H1 (cell line): Measurements from ENCODE around the gene CHRNA1. TPM values are rescaled to one million over a fixed set of nuclear protein-coding genes. Genes with fewer than 3 reads are reported as not detected.

Source experiments
- CTCF ChIA-PET: fragments of 300-600 bp; sonication (Branson Sonifier 250); formaldehyde crosslinking; loops from one replicate; lab custom pipeline; 2021; ENCODE audit not compliant: partially characterized antibody; lab: Charles Lee
- POLR2A ChIA-PET: fragments of 300-600 bp; sonication (Branson Sonifier 250); formaldehyde crosslinking; loops from one replicate; lab custom pipeline; 2021; ENCODE audit warnings: inconsistent platforms; ENCODE audit not compliant: partially characterized antibody; lab: Charles Lee
- DNase-seq, 2 experiments: peaks; one replicate each; pipeline versions ENCODE4 v3.0.0 to v3.0.0-alpha.2; 2010 to 2022; ENCODE audit warnings: low spot score in 2 of 2, low read depth in 1 of 2, mixed read lengths in 1 of 2
- FAIRE-seq: peaks from 2 replicates; lab custom pipeline; 2011; peaks lifted over from hg19 to GRCh38; lab: Jason Lieb, UNC
- H2AFZ ChIP-seq: 2 replicates; pipeline ENCODE4 v1.8.1; 2012; ENCODE audit warnings: low read length, inconsistent platforms
- H2AK5ac ChIP-seq: 2 replicates; pipeline ENCODE4 v1.6.1; 2013; ENCODE audit warnings: low read depth, low read length
- H2BK120ac ChIP-seq: replicated peaks from 2 replicates; pipeline ENCODE3; 2013; ENCODE audit warnings: low read depth, low read length, inconsistent platforms
- H2BK12ac ChIP-seq: 2 replicates; pipeline ENCODE4 v1.6.1; 2013; ENCODE audit warnings: low read depth, low read length
- H2BK15ac ChIP-seq: 2 replicates; pipeline ENCODE4 v1.6.1; 2013; ENCODE audit warnings: low read length
- H2BK20ac ChIP-seq: 2 replicates; pipeline ENCODE4 v1.6.1; 2013; ENCODE audit warnings: low read length
- H2BK5ac ChIP-seq: 2 replicates; pipeline ENCODE4 v1.6.1; 2013; ENCODE audit warnings: low read depth, low read length
- H3K14ac ChIP-seq: 2 replicates; pipeline ENCODE4 v1.6.1; 2013; ENCODE audit warnings: inconsistent platforms; ENCODE audit not compliant: insufficient read length
- H3K18ac ChIP-seq: 2 replicates; pipeline ENCODE4 v1.6.1; 2013; ENCODE audit warnings: low read length; ENCODE audit errors: extremely low read depth
- H3K23ac ChIP-seq: 2 replicates; pipeline ENCODE4 v1.6.1; 2013; ENCODE audit warnings: inconsistent platforms; ENCODE audit not compliant: insufficient read length
- H3K23me2 ChIP-seq: 2 replicates; pipeline ENCODE4 v1.6.1; 2013; ENCODE audit warnings: low read depth, low read length
- H3K27ac ChIP-seq: 2 replicates; pipeline ENCODE4 v1.6.1; 2011; ENCODE audit warnings: low read depth, low read length, inconsistent platforms
- H3K27me3 ChIP-seq, 4 experiments: replicated peaks in 1 of 4; 1 replicate in 1 of 4; 2 replicates in 3 of 4; pipeline versions ENCODE4 v1.6.1 to v1.8.1; 2011 to 2013; ENCODE audit warnings: low read length in 3 of 4, mild to moderate bottlenecking in 3 of 4, inconsistent platforms in 2 of 4, mixed read lengths in 2 of 4, moderate library complexity in 1 of 4; ENCODE audit not compliant: control insufficient read depth in 3 of 4, insufficient read depth in 3 of 4; ENCODE audit errors: extremely low read depth in 1 of 4
- H3K36me3 ChIP-seq, 4 experiments: 2 replicates each; pipeline versions ENCODE4 v1.6.1 to v1.8.1; 2011 to 2013; ENCODE audit warnings: mild to moderate bottlenecking in 4 of 4, low read length in 3 of 4, moderate library complexity in 2 of 4, control low read depth in 1 of 4, inconsistent platforms in 1 of 4; ENCODE audit not compliant: insufficient read depth in 4 of 4, control insufficient read depth in 2 of 4
- H3K4ac ChIP-seq: replicated peaks from 2 replicates; pipeline ENCODE3; 2013; ENCODE audit warnings: low read length, low read depth, mixed read lengths, inconsistent platforms; ENCODE audit not compliant: insufficient read length
- H3K4me1 ChIP-seq, 4 experiments: replicated peaks in 1 of 4; 1 replicate in 1 of 4; 2 replicates in 3 of 4; pipeline versions ENCODE4 v1.6.1 to v1.8.1; 2011 to 2013; ENCODE audit warnings: low read length in 3 of 4, inconsistent platforms in 2 of 4, mixed read lengths in 1 of 4; ENCODE audit not compliant: insufficient read depth in 4 of 4, control insufficient read depth in 3 of 4
- H3K4me2 ChIP-seq, 2 experiments: 2 replicates each; pipeline versions ENCODE4 v1.6.1 to v1.8.1; 2011 to 2013; ENCODE audit warnings: low read depth in 2 of 2, low read length in 2 of 2, control low read depth in 1 of 2, inconsistent platforms in 1 of 2, mild to moderate bottlenecking in 1 of 2; ENCODE audit not compliant: insufficient read depth in 1 of 2
- H3K4me3 ChIP-seq, 4 experiments: fragments of 200-600, 300-600 bp in 1 of 4; sonication (generic), shearing (Covaris generic), sonication (Bioruptor Twin) in 1 of 4; 2 replicates each; pipeline versions ENCODE4 v1.5.1 to v1.8.1; 2011 to 2016; ENCODE audit warnings: low read length in 4 of 4, low read depth in 3 of 4, control low read depth in 2 of 4, inconsistent platforms in 2 of 4, mild to moderate bottlenecking in 2 of 4, mixed read lengths in 1 of 4, moderate library complexity in 1 of 4; ENCODE audit not compliant: insufficient read depth in 2 of 4; ENCODE audit errors: extremely low read depth in 1 of 4
- H3K56ac ChIP-seq: replicated peaks from 2 replicates; pipeline ENCODE3; 2013; ENCODE audit warnings: low read depth, mild to moderate bottlenecking, mixed read lengths, low read length, inconsistent platforms; ENCODE audit not compliant: insufficient read length
- H3K79me1 ChIP-seq: 2 replicates; pipeline ENCODE4 v1.6.1; 2013; ENCODE audit warnings: low read depth, low read length, control low read depth
- H3K79me2 ChIP-seq, 2 experiments: 2 replicates each; pipeline versions ENCODE4 v1.6.1 to v1.8.1; 2012 to 2013; ENCODE audit warnings: low read length in 2 of 2, mild to moderate bottlenecking in 2 of 2, inconsistent platforms in 1 of 2; ENCODE audit not compliant: insufficient read depth in 2 of 2, control insufficient read depth in 1 of 2
- H3K9ac ChIP-seq, 4 experiments: replicated peaks in 1 of 4; 1 replicate in 1 of 4; 2 replicates in 3 of 4; pipeline versions ENCODE4 v1.6.1 to v1.8.1; 2011 to 2013; ENCODE audit warnings: low read depth in 3 of 4, low read length in 3 of 4, control low read depth in 2 of 4, mild to moderate bottlenecking in 2 of 4, moderate library complexity in 2 of 4, inconsistent platforms in 1 of 4; ENCODE audit errors: extremely low read depth in 1 of 4
- H3K9me3 ChIP-seq, 2 experiments: 2 replicates each; pipeline versions ENCODE4 v1.6.1 to v1.8.1; 2012 to 2013; ENCODE audit warnings: mild to moderate bottlenecking in 2 of 2, moderate library complexity in 2 of 2, control low read depth in 1 of 2, inconsistent platforms in 1 of 2, low read depth in 1 of 2, low read length in 1 of 2, mixed read lengths in 1 of 2; ENCODE audit not compliant: insufficient read depth in 2 of 2
- H4K20me1 ChIP-seq, 2 experiments: replicated peaks in 1 of 2; 2 replicates each; pipeline versions ENCODE3 to v1.8.1; 2011 to 2013; ENCODE audit warnings: inconsistent platforms in 2 of 2, low read length in 2 of 2, mild to moderate bottlenecking in 1 of 2; ENCODE audit not compliant: insufficient read depth in 2 of 2, control insufficient read depth in 1 of 2
- H4K5ac ChIP-seq: 2 replicates; pipeline ENCODE4 v1.6.1; 2013; ENCODE audit warnings: low read length, low read depth, mixed read lengths, inconsistent platforms; ENCODE audit not compliant: insufficient read length
- H4K8ac ChIP-seq: 2 replicates; pipeline ENCODE4 v1.8.0; 2013; ENCODE audit warnings: mild to moderate bottlenecking, moderate library complexity, low read length, inconsistent platforms; ENCODE audit not compliant: insufficient read depth; ENCODE audit errors: extremely low read depth
- H4K91ac ChIP-seq: replicated peaks from 2 replicates; pipeline ENCODE3; 2013; ENCODE audit warnings: low read length, mixed read lengths, inconsistent platforms; ENCODE audit not compliant: insufficient read length
- ASH2L ChIP-seq: fragments of 200-600, 300-600 bp; sonication (generic); IDR thresholded peaks from one replicate; pipeline ENCODE4 v1.7.1; 2017; ENCODE audit warnings: low read length
- BRCA1 ChIP-seq: IDR thresholded peaks from 2 replicates; pipeline ENCODE4 v1.6.1; 2012; ENCODE audit warnings: low read depth, low read length, improper control_type of control experiment
- FOSL1 ChIP-seq: IDR thresholded peaks from 2 replicates; pipeline ENCODE4 v1.6.1; 2011; ENCODE audit warnings: mild to moderate bottlenecking, low read depth, low read length, moderate library complexity; ENCODE audit not compliant: insufficient read depth
- HDAC6 ChIP-seq: IDR thresholded peaks from one replicate; pipeline ENCODE4 v1.7.1; 2012; ENCODE audit warnings: low read depth, mild to moderate bottlenecking, inconsistent platforms, low read length, moderate library complexity
- KDM5A ChIP-seq: fragments of 200-600 bp; IDR thresholded peaks from 2 replicates; pipeline ENCODE4 v1.7.1; 2012; ENCODE audit warnings: mild to moderate bottlenecking, low read length, inconsistent platforms, mixed read lengths
- POLR2A ChIP-seq, 2 experiments: IDR thresholded peaks; 1 replicate in 1 of 2; 2 replicates in 1 of 2; pipeline ENCODE4 v1.6.1; 2011; ENCODE audit warnings: low read depth in 2 of 2, low read length in 2 of 2, mild to moderate bottlenecking in 2 of 2; ENCODE audit errors: control extremely low read depth in 1 of 2
- RBBP5 ChIP-seq: IDR thresholded peaks from 2 replicates; pipeline ENCODE4 v1.7.1; 2012; ENCODE audit warnings: low read depth, mild to moderate bottlenecking, inconsistent platforms, low read length, moderate library complexity, borderline replicate concordance
- RFX5 ChIP-seq: IDR thresholded peaks from 2 replicates; pipeline ENCODE4 v1.6.1; 2011; ENCODE audit warnings: low read depth, low read length, improper control_type of control experiment, borderline replicate concordance
- RXRA ChIP-seq: IDR thresholded peaks from 2 replicates; pipeline ENCODE4 v1.6.1; 2011; ENCODE audit warnings: low read depth, mild to moderate bottlenecking, low read length, moderate library complexity; ENCODE audit not compliant: insufficient read depth
- SIN3A ChIP-seq, 2 experiments: IDR thresholded peaks in 1 of 2; conservative IDR thresholded peaks in 1 of 2; 2 replicates each; pipeline ENCODE4 v1.6.1; 2011 to 2012; ENCODE audit warnings: low read length in 2 of 2, improper control_type of control experiment in 1 of 2, low read depth in 1 of 2, mild to moderate bottlenecking in 1 of 2
- SIX5 ChIP-seq: IDR thresholded peaks from 2 replicates; pipeline ENCODE4 v1.6.1; 2011; ENCODE audit warnings: mild to moderate bottlenecking, low read depth, low read length
- TCF12 ChIP-seq: IDR thresholded peaks from 2 replicates; pipeline ENCODE4 v1.6.1; 2011; ENCODE audit warnings: low read depth, mild to moderate bottlenecking, low read length
- TEAD4 ChIP-seq: IDR thresholded peaks from 2 replicates; pipeline ENCODE4 v1.6.1; 2012; ENCODE audit warnings: low read depth, low read length, inconsistent platforms, mixed read lengths
- WGBS, 2 experiments: shearing (Covaris generic) in 1 of 2; methylation state at CpG; one replicate each; pipeline versions ENCODE4 v1.1.6 to v1.1.7; 2013 to 2015; ENCODE audit warnings: low lambda C conversion rate in 2 of 2, mixed read lengths in 2 of 2, inconsistent platforms in 1 of 2, low coverage in 1 of 2, missing lambda C conversion rate in 1 of 2; ENCODE audit not compliant: insufficient replicate concordance in 2 of 2, insufficient coverage in 1 of 2, insufficient read length in 1 of 2; ENCODE audit errors: extremely low coverage in 1 of 2, missing lambda C conversion rate in 1 of 2; 5-methylcytosine and 5-hydroxymethylcytosine counted together
- polyA plus RNA-seq, 7 experiments: library from polyadenylated mRNA; depleted of rRNA in 3 of 7; stranded (reverse) in 5 of 7; unstranded in 2 of 7; fragments of >200 nt in 5 of 7; fragments of 200-250 nt in 2 of 7; gene quantifications; 1 replicate in 5 of 7; 2 replicates in 1 of 7; 4 replicates in 1 of 7; pipeline versions ENCODE4 v1.2.1 to v1.2.3, GENCODE V29; 2011 to 2013; ENCODE audit warnings: missing spikeins in 2 of 7, mixed read lengths in 2 of 7
- total RNA-seq: library from RNA; stranded (reverse); fragmentation: NEBNext Ultra II Directional; extraction: Animal tissue kit (Norgen Biotek cat#: 25700); gene quantifications from 2 replicates; pipeline ENCODE4 v1.2.1, GENCODE V29; 2021

The CHRNA1 gene
- total and polyA plus RNA-seq, 2 of the 8 experiments (the other 6 are each of a cell fraction or from before 2014, with no cell fraction given): 0.11 to 0.15 TPM

DNA sequence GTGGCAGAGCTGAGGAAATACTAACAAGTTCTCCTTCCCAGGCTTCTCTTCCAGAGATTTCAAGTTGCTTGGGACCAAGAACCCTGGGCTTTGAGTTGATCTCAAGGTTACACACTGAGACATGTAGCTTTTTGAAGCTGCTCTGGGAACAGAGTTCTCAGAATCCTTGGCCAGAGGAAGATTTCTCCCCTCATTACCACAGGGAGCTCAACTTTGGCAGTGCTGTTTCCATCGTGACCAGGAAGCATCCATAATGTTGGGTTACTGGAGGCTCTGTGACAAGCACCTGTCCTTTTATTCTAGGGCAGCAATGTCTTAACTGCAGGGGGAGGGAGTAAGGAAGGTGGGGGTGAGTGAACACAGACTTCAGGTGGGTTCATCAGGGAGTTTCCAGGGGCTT, 41.5 kb upstream of the CHRNA1 start:
- Histone ChIP-seq H3K4ac (no peak overlapping the region), H2BK15ac (no peak overlapping the region), H2BK5ac (no peak overlapping the region), H3K56ac (no peak overlapping the region), H4K20me1 (no peaks in the 10 kb centered on the region), H3K4me1 (0 out of 7 replicates have a peak, but pooled peaks cover 0 to 2% (median 0%) of the 10 kb centered on the region in 4 experiments), H2BK12ac (no peak overlapping the region), H4K8ac (no peak overlapping the region), H2BK120ac (no peak overlapping the region), H3K4me2 (no peak overlapping the region), H3K79me2 (no peaks in the 10 kb centered on the region), H3K14ac (no peak overlapping the region), H3K18ac (no peak overlapping the region), H3K23ac (no peak overlapping the region), H4K91ac (no peak overlapping the region), H3K36me3 (peaks cover 0 to 33% (median 19%) of the 10 kb centered on the region in 4 experiments; a peak in 5 of 8 replicates), H3K27me3 (no peaks in the 10 kb centered on the region), H3K27ac (no peak overlapping the region), H2AK5ac (no peak overlapping the region), H4K5ac (no peak overlapping the region), H2AFZ (no peak overlapping the region), H3K9ac (no peak overlapping the region), H3K9me3 (no peaks in the 10 kb centered on the region), H2BK20ac (no peak overlapping the region), H3K4me3 (no peak overlapping the region), H3K23me2 (no peaks in the 10 kb centered on the region; the same call in 1 of the 2 replicates), H3K79me1 (no peaks in the 10 kb centered on the region)
- FAIRE-seq (no peak), DNase-seq (no peak)
- POLR2A ChIA-PET: interaction anchor here (1.0 to 3.4 kb wide), 3 partner anchors 9 to 17 kb away, joined by 3 to 16 read pairs (median 7); no protein-coding TSS in a partner anchor
- 100% methylated on average over 1 of the region's 1 CpG; no CpG with 5 or more reads in 1 of the 2 experiments for WGBS, 2 experiments
- no peak for TF ChIP-seq SIN3A (conservative IDR thresholded peaks at IDR 0.05 in 1 of 2, IDR thresholded peaks at IDR 0.05 in 1 of 2; ENCODE audit: low read depth in 1 of 2, low read length in 2 of 2)
- no peak for TF ChIP-seq KDM5A
- TF ChIP-seq RBBP5: no peak
- no peak for TF ChIP-seq FOSL1
- no peak for TF ChIP-seq HDAC6
- TF ChIP-seq RXRA: no peak
- TF ChIP-seq RFX5: no peak
- no peak for TF ChIP-seq POLR2A (IDR thresholded peaks at IDR 0.05; ENCODE audit: control extremely low read depth in 1 of 2, low read depth in 2 of 2, low read length in 2 of 2)
- no peak for TF ChIP-seq BRCA1
- no peak for TF ChIP-seq TEAD4
- TF ChIP-seq SIX5: no peak
- no peak for TF ChIP-seq ASH2L
- TF ChIP-seq TCF12: no peak
- CTCF ChIA-PET: interaction anchor here (0.7 to 3.6 kb wide), 7 partner anchors 11 to 200 kb away, joined by 3 to 16 read pairs (median 4); no protein-coding TSS in a partner anchor
